GM21528 (cell line): ENCODE measurements around the gene TMEM63A.

Experiments
- ATAC-seq: cut with Tn5 transposase; IDR thresholded peaks from one replicate; pipeline ENCODE4 v1.9.1; 2021; ENCODE audit warnings: mild to moderate bottlenecking, moderate library complexity; ENCODE audit not compliant: unreplicated experiment, low FRiP score

TMEM63A gene

DNA sequence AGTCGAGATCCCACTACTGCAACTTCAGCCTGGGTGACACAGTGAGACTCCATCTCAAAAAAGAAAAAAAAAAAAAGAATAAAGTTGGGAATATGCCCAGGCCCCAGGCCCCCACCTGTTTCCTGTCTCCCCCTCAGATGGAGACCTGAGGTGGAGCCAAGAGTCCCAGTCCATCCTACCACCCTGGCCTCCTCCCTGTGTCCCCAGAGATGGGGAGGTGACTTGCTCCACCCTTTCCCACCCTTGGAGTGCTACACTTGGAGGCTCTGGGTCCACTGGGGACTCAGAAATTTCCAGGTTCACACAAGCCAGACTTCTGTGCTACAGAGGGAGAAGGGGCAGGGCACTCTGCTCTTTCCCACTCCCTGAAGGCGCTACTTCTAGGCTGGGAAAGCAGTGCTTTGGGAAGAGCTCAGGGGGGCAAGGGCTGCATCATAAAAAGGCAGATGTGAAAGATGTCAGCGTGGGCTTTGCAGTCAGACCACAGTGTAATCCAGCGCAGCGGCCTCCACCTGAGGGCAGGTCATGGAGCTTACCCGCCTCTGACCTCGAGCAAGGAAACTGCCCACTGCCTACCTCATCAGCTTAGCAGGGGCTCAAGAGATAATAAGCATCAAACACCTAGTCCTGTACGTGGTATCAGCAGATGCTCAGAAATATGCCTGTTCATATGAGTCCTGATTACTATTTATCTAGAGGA, 13.4 kb downstream of the TMEM63A start:
- ATAC-seq = no peak

DNA sequence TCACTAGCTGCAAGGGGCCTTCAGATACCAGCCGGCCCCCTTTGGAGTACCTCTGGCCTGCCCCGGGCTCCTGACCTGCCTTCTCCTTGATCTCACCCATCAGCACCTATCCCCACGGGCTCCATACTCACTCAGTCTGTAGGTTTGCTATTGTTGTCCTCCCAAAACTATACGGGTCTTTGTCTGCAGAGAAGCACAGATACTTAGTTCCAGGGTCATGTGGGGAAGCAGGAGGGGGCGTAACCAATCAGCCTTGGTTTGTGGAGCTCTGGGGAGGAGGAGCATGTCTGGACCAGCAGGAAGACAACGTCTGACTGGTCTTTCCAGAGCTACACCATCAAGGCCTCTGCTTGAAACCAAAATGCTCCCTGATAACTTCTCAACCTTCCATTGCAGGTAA, 15.2 kb downstream of the TMEM63A start:
- ATAC-seq = no peak

DNA sequence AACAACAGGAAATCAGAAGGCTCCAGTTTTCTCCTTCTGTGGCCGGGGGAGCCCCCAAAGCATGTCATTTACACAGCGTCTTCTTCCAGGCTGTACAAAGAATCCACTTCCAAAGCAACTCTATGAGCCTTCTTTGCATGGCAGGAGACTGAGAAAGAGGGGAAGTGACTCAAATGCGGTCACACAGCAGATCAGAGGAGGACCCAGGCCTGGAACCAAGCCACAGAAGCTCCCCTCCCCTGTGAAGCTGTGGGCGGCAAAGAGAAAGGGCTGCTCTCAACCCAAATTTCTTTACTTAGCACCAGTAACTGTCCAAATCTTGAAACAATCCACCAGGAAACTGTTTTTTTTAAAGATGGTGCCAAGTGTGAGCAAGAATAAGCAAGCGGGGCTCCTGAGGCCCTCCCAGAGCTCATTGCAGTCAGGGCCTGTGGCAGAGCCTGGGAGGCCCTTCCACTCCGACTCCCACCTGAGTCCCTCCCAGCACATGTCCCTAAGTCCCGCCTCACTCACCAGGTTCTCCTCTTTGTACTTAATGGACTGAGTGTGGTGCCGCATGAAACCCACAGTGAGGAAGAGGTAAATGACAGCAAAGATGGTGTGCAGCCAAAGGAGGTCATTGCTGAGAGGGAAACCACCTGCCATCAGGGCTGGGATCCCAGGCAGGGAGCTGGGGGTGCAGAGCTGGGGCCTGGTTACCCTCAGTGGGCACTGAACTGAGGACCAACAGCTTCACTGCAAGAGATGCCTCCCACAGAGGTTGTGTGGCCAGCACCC, 15.9 kb downstream of the TMEM63A start:
- peak; percentile 58 for ATAC-seq

DNA sequence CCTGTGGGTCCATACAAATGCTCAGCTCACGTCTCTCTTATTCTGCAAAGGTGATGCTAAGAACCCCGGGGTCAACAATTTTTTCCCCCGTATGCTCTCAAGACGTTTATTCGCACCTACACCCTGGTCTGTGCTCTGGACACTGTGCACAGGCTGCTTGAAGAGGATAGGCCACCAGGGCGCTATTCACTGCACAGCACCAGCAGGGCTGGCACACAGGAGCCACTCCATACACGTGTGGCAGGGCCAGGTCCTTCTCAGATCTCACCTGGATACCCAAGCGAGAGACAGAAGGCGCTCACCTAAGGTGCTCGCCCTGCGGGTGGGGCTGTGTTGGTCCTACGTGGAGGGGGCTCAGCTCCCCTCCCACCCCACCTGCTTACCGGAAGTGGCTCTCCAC, 16.7 kb downstream of the TMEM63A start:
- ATAC-seq = no peak

DNA sequence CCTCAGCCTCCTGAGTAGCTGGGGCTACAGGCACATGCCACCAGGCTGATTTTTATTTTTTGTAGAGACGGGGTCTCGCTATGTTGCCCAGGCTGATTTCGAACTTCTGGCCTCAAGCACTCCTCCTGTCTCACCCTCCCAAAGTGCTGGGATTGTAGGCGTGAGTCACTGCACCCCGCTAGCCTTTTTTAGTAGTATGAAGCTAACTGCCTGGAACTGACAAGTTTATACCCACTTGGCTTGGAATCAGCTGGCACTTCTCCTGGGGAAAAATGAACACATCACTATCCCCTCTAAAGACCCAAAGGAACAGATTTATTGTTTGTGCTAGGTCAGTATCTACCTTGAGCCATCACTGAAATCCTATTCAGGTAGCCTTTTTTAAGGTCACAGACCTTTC, 19.0 kb downstream of the TMEM63A start:
- no peak for ATAC-seq

DNA sequence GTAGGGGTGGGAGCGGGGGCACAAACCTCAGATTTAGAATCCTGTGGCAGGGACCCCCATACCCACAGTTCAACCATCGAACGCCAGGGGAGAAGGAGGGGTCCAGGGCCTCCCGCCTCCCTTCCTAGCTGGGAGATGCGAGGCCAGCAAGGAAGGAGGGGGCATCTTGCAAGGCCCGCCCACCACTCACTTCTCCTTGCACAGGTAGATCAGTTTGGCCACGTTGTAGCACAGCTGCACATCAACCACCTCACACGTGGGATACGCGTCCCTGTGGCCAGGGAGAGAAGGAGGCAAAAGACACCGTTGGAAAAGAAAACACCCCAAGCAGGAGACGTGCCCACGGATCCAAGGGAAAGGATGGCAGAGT, 19.6 kb downstream of the TMEM63A start:
- ATAC-seq = no peak

DNA sequence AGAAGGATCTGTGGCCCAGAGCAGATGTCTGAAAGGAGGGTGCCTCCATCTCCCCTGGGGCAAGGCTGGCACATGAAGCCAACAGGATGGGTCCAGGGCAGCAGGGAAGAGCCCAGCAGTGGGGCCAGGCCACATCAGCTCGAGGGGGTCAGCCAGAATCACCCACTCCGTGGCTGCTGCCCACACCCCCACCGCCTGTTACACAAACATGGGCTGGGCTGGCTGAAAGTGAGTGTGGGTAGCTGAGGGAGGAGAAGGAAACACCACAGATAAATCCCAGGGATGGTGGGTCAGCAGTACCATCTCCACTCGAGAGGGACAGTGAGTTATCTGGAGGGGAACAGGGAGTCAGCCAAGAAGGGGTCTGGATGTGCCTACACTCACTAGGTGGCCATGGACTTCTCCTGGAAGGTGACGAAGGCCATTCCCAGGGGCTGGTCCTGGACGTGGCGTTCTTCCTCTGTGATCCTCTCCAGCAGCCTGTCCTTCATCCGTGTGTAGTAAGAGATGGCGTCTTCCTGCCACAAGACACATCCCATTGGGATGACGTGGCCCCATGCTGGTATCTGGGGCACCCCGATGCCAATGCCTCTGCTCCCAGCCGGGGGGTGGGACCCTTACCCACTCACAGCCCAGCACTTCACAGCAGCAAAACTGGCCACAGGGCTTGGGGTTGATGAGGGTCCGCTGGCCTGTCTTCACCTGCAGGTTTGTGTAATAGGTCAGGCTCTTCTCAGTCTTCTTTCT, 20.2 kb downstream of the TMEM63A start:
- ATAC-seq = no peak

DNA sequence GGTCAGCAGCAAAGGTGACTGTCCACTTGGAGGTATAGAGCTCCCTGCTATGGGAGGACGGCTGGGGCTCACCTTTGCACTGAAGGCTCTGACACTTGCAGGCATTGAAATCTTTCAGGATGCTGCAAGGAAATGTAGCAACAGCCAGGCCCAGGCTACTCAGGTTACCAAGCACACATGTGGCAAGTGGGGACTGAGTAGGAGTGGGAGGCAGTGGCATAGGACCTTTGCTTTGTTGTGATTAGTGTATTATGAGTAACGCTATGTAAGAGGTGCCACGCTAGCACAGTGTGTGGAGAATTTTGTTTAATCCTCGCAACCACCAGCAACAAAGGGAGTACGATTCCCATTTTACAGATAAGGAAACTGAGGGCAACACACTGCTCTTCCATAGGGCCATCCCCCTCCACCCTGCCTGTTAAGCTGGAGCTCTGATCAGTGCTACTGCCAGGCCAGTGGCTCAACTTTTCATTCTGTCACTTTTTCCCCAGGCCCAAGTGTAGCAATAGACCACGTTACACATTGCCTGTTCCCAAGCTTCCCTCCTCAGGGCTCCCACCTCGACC, 21.2 kb downstream of the TMEM63A start:
- no peak for ATAC-seq

DNA sequence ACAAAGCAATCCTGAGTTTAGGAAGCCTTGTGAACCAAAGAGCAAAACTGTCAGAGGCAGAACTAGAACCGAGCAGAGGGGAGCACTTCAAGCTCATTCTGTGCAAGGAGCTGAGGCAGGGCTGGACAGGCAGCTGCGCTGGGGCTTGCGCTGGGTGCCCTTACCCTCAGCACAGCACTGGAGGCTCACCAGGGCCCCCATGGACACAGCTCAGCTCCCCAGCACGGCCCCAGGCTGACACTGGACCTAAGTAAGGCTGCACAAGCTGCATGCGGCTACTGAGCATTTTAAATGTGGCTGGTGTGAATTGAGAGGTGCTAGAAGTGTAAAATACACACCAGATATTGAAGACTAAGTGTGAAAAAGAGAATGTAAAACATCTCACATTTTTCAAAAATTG, 22.1 kb downstream of the TMEM63A start:
- ATAC-seq = no peak

DNA sequence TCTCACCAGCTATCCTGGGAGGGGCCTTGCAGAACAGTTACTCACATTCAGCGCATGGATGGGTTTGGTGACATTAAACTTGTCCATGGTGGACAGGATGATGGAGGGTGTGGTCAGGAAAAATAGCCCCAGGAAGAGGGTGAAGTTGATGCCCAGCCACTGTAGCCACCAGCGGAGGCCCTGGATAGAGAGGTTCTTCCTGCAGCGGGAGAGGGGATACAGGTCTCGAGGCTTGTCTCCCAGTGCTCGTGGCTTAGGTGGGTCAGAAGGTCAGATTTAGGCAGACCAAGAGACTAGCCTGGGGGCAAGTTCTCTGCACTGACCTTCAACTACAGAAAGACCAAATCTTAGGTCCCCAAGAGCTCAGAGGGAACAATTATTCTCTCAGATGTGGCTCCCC, 23.0 kb downstream of the TMEM63A start:
- no peak for ATAC-seq

DNA sequence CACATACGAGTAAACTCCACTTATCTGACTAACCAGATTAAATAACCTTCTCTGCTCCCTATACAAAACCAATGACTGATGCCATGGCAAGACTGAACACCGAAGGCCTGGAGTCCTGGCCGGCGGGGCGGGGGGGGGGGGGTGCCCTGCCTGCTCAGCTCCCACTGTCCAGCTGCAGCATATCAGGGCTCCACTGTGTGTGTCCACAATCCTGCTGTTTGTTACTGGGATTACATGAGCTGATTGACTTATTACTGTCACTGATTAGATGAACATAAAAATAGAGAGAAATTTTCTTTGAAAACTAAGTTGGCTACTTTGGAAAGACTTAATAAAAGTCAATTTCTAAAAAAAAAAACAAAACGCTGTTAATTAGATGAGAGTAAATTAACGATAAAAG, 24.9 kb downstream of the TMEM63A start:
- ATAC-seq = no peak

DNA sequence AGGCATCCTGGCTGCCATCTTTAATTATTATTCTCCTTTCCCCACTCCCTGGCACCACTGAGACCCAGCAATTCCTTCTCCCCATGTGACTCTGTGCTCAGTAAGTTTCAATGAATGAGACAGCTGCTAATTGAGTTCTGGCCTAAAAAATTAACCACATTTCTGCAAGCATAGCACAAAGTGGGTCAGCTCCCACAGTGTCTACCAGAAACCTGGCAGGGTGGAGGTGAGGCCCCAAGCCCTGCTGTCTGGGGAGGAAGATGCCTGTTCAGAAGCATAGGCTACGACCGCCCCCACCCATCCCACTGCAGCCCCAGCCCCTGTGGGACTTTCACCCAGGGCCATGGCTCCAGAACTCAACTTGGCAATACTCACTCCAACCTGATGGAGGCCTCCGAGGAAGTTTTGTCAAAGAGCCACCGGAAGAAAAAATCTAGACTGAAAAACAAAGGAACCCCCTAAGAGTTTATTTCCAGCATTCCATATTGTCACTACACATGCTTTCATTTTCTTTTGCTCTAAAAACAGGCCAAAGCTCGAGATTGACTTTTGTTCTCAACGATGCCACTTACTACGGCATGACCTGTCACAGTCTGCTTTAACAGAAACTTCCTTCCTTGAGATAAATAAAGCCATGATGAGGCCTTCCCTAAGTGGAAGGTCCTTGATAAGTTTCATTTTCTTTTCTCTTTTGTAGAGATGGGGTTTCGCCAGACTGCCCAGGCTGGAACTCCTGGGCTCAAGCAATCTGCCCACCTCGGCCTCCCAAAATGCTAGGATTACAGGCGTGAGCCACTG, 26.5 kb downstream of the TMEM63A start:
- ATAC-seq = no peak

DNA sequence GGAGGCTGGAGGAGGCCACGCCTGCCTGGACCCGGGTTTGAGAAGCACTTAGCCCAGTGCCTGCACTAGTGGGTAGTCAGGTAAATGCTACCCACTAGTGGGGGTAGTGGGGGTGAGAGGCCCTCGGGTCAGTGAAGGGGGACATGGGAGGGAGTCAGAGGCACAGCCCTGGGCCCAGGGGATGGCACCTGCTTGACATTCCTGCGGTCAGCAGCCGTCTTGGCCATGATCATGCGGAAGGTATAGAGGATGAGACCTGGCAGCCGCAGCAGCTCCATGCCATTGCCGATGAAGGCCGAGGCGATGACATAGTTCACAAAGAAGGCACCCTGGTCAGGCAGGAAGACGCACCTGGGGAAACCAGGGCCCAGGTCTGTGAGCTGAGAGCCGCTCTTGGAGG, 28.7 kb downstream of the TMEM63A start:
- ATAC-seq = no peak

DNA sequence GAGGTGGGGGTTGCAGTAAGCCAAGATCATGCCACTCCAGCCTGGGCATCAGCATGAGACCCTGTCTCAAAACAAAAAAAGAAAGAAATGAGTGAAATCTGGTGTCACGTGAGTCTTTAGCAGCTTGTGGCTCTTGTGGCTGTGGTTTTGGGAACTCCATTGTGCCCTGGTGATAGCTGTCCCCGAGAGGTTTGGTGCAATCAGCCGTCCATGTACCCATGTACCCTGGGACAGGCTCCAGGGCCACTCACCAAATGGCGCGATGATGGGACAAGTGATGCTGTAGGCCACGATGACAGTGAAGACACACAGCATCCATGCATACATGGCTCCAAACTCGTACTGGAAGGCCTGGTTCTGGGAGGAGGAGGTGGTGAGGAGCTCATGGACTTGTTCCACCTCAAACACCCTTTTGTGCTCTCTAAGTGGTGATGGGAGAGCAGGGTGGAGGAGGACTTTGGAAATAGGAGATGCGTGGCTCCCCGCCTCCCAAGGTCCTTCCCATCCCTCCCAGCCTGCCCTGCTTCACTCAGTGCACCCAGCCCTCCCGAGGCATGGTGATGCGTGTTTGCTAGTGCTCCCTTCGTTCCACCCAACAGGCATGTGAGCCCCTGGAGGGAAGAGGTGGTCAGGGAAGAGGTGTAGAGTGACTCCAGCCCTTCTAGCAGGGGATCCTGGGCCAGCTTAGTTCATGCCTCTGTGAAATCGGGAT, 29.6 kb downstream of the TMEM63A start:
- ATAC-seq = no peak

DNA sequence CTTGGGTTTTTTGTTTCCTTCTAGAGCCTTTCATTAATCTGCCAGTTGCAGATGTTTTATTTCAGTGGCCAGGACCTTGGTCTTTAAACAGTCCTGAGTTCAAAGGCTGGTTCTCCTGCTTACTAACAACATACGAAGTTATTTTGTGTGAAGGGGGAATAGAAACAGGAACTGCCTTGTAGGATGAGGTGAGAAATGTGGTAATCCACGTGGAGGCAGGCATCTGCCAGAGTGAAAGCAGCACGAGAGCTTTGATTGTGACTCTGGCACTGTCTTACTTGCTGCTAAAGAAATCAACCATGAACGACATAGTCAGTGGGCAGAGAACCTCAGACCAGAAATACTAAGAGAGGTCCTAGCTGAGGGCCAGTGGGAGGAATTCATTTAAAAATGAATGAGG, 30.4 kb downstream of the TMEM63A start:
- peak; percentile 48 for ATAC-seq

DNA sequence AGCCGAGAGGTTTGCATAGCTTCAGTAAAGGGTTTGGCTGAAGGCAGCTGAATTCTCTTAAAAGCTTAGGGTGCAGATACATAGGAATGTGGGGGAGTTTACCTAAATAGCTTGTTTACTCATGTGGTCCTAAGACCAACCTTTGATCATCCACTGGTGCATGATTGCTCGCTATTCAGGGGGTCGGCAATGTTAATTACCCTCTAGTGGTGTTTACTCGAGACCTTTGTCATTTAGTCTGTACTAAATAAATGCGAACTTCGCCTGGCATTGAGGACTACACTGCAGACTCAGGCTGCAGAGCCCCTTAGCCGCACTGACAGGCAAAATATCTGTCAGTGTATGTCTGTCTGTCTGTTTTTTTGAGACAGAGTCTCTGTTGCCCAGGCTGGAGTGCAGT, 31.8 kb downstream of the TMEM63A start:
- ATAC-seq = no peak

DNA sequence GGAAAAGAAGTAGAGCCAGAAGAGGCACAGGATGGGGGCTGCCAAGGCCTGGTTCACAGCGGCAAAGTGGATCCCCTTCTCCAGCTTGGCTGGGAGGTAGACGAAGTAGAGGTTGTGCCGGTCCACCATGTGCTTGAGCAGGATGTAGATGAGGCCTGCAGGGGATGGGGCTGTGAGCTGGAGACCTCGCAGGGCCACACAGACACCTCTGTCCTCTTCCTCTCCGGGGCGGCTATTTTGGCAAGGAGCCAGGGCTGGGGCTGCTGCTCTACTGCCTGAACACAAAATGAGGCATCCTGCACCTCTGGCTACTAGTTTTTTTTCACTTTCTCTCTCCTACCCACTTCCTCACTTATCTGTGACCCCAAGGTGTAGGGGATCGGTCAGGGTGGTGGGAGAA, 32.3 kb downstream of the TMEM63A start:
- no peak for ATAC-seq

DNA sequence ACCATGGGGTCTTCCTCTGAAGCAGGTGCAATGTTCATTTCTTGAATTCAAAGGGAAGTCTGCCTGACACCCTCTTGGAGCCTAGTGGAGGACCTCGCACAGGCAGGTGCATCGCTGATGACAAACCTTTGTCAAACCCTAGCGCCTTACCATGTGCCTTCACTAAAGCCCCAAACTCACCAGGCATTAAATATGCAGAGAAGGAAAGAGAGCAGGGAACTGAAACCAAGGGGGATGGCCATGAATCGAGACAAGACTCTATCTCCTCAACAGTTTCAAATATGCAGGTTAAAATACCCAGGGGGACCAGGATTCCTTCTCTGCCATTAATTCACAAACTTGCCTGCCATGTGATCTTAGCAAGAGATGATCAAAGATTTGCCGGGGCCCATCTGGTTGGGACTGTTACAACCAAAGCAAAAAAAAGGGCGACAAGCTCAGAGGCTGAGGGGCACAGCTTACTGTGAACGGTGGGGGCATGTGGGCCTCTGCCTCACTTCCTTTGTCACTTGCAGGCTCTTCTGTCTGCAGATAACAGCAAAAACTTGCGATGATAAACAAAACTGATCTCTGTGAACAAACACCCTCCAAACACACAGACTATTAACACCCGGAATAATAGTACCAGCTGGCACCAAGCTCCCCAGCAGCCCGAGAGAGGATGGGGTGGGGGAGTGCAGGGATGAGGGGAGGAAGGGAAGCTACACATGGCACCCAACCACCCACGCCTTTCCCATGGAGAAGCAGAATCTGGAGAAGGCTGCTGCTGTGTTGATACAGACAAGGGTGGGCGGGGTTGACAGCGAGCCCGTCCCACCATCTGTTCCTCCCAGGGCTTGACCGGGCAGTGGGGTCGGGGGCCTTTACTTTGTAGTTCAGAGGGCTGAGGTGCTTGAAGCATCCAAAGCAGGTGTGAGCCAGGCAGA, 33.9 kb downstream of the TMEM63A start:
- ATAC-seq = peak; percentile 75

DNA sequence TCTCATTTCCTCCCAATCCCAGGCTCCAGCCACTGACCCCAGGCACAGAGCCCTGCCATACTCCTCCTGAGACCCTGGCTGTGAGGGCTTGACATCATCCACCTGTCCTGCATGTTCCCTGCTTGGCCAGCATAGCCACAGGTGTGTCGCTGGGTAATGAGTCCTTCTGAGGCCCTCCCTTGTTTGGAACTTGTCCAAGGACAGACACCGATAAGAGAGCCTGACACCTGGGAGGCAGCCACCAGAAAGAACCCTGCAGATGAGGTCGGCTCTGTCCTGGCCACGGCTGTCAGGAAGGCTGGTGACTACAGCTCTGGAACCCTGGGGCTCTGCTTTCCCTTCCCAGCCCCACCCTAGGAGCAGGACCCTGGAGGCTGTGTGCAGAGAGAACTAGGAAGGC, 34.6 kb downstream of the TMEM63A start:
- ATAC-seq = no peak
